HepG2 (cell line): Measurements from ENCODE around the gene POU5F1. TPM values are rescaled to one million over a fixed set of nuclear protein-coding genes. Genes with fewer than 3 reads are reported as not detected.

Experiments
- ATAC-seq: fragments of 200-7000 bp; cut with Tn5 transposase; 3 replicates; pipeline ENCODE4 v1.9.1; 2020; ENCODE audit warnings: mild to moderate bottlenecking, moderate library complexity
- BruUV-seq: library from RNA; stranded (reverse); fragments of 400-500 nt; replicated peaks from 2 replicates; lab custom pipeline; 2021; lab: Mats Ljungman, UMichigan
- CTCF ChIA-PET: fragments of 300-600 bp; formaldehyde crosslinking; extraction: SDS; loops from one replicate; lab custom pipeline; 2021; ENCODE audit warnings: low total read pairs, inconsistent platforms, low intra/inter-chr PET ratio; lab: Yijun Ruan, JAX
- POLR2A ChIA-PET: fragments of 350-600 bp; sonication (Branson Sonifier 250); formaldehyde crosslinking; loops from one replicate; lab custom pipeline; 2020; ENCODE audit warnings: antibody characterized with exemption, inconsistent platforms; lab: Yijun Ruan, JAX
- DNase-seq: peaks from one replicate; pipeline ENCODE4 v3.0.0-alpha.2; 2015; ENCODE audit warnings: low spot score
- FAIRE-seq: peaks from 3 replicates; lab custom pipeline; 2011; peaks lifted over from hg19 to GRCh38; lab: Jason Lieb, UNC
- H2AFZ ChIP-seq: one replicate; pipeline ENCODE4 v1.6.1; 2011; ENCODE audit warnings: low read length, inconsistent platforms
- H3K27ac ChIP-seq: fragments of 300-600 bp; 3 replicates; pipeline ENCODE4 v1.8.0; 2011; ENCODE audit warnings: mixed run types, mild to moderate bottlenecking, mixed read lengths, low read length, inconsistent platforms; ENCODE audit not compliant: insufficient read depth; ENCODE audit errors: extremely low read length
- H3K27me3 ChIP-seq, 2 experiments: fragments of 200-600 bp in 1 of 2; 2 replicates in 1 of 2; 3 replicates in 1 of 2; pipeline versions ENCODE4 v1.6.0 to v1.8.0; 2011; ENCODE audit warnings: low read length in 2 of 2, mild to moderate bottlenecking in 2 of 2, moderate library complexity in 2 of 2, inconsistent platforms in 1 of 2; ENCODE audit not compliant: insufficient read depth in 2 of 2, control insufficient read depth in 1 of 2
- H3K36me3 ChIP-seq, 2 experiments: fragments of 200-600 bp in 1 of 2; replicated peaks in 1 of 2; 2 replicates in 1 of 2; 3 replicates in 1 of 2; pipeline versions ENCODE4 v1.5.1 to v1.8.0; 2011; ENCODE audit warnings: low read length in 2 of 2, inconsistent platforms in 1 of 2; ENCODE audit not compliant: insufficient read depth in 2 of 2, control insufficient read depth in 1 of 2
- H3K4me1 ChIP-seq: 2 replicates; pipeline ENCODE4 v1.5.1; 2012; ENCODE audit warnings: low read length, inconsistent platforms; ENCODE audit not compliant: insufficient read depth
- H3K4me2 ChIP-seq: 2 replicates; pipeline ENCODE4 v1.6.0; 2011; ENCODE audit warnings: low read depth, low read length, inconsistent platforms
- H3K4me3 ChIP-seq, 3 experiments: fragments of 200-600 bp in 1 of 3; sonication (generic), shearing (Covaris generic) in 1 of 3; replicated peaks in 1 of 3; 2 replicates each; pipeline ENCODE4 v1.5.1; 2011 to 2016; ENCODE audit warnings: low read length in 3 of 3, inconsistent platforms in 2 of 3, low read depth in 2 of 3, mild to moderate bottlenecking in 2 of 3, control low read depth in 1 of 3, mixed read lengths in 1 of 3; ENCODE audit not compliant: insufficient read depth in 1 of 3
- H3K79me2 ChIP-seq: one replicate; pipeline ENCODE4 v1.6.1; 2011; ENCODE audit warnings: low read length, inconsistent platforms; ENCODE audit not compliant: insufficient read depth
- H3K9ac ChIP-seq: 2 replicates; pipeline ENCODE4 v1.6.0; 2011; ENCODE audit warnings: mild to moderate bottlenecking, low read depth, low read length, inconsistent platforms; ENCODE audit not compliant: insufficient read depth
- H3K9me3 ChIP-seq: 2 replicates; pipeline ENCODE4 v1.5.1; 2012; ENCODE audit warnings: mild to moderate bottlenecking, low read length
- H4K20me1 ChIP-seq: 2 replicates; pipeline ENCODE4 v1.6.0; 2011; ENCODE audit warnings: inconsistent platforms, mild to moderate bottlenecking, low read length, moderate library complexity; ENCODE audit not compliant: insufficient read depth
- ATAD3A ChIP-seq: sonication (generic); formaldehyde crosslinking; IDR thresholded peaks from 2 replicates; pipeline ENCODE4 v1.4.0; 2020; ENCODE audit warnings: missing genetic modification reagents
- GABPB1 ChIP-seq: IDR thresholded peaks from 2 replicates; pipeline ENCODE4 v1.6.1; 2016; ENCODE audit warnings: mild to moderate bottlenecking, missing genetic modification reagents, moderate library complexity, missing compliant biosample characterization
- MBNL3 ChIP-seq: fragments of 250-450 bp; sonication (Bioruptor Pico); conservative IDR thresholded peaks from 2 replicates; pipeline ENCODE4 v1.8.0; 2022; ENCODE audit warnings: mild to moderate bottlenecking, inconsistent platforms
- RCOR2 ChIP-seq: IDR thresholded peaks from 2 replicates; pipeline ENCODE4 v1.6.1; 2016; ENCODE audit warnings: missing biosample characterization, missing genetic modification reagents
- RXRA ChIP-seq: sonication (generic); formaldehyde crosslinking; IDR thresholded peaks from 2 replicates; pipeline ENCODE4 v1.5.1; 2020; ENCODE audit warnings: missing genetic modification reagents
- SMAD3 ChIP-seq: sonication (generic); formaldehyde crosslinking; IDR thresholded peaks from 2 replicates; pipeline ENCODE4 v1.4.0; 2020; ENCODE audit warnings: missing genetic modification reagents
- ZFP36L2 ChIP-seq: sonication (generic); formaldehyde crosslinking; IDR thresholded peaks from 2 replicates; pipeline ENCODE4 v1.4.0; 2020; ENCODE audit warnings: missing genetic modification reagents
- ZNF331 ChIP-seq: sonication (generic); formaldehyde crosslinking; IDR thresholded peaks from 2 replicates; pipeline ENCODE4 v1.4.0; 2020; ENCODE audit warnings: missing genetic modification reagents
- ZNF768 ChIP-seq: sonication (generic); formaldehyde crosslinking; IDR thresholded peaks from 2 replicates; pipeline ENCODE4 v1.4.0; 2020; ENCODE audit warnings: missing genetic modification reagents
- WGBS: methylation state at CpG from one replicate; pipeline ENCODE4 v1.1.6; 2017; ENCODE audit warnings: low lambda C conversion rate; 5-methylcytosine and 5-hydroxymethylcytosine counted together
- in situ Hi-C: cut with HindIII; loops from 2 replicates; pipeline ENCODE4 v1.10.0; 2017; ENCODE audit warnings: low pct_unique_long_range_greater_than_20kb; ENCODE audit not compliant: extremely low pct_ligation_motif_present
- intact Hi-C: fragments of 100-400 bp; cut with micrococcal nuclease; formaldehyde crosslinking; loops from one replicate; pipeline ENCODE4 v1.10.0; 2022; ENCODE audit not compliant: unreplicated experiment
- polyA plus RNA-seq, 8 experiments: library from polyadenylated mRNA; depleted of rRNA in 3 of 8; stranded (reverse) in 7 of 8; unstranded in 1 of 8; fragments of >200 nt; fragmentation: Illumina TruSeq in 4 of 8; extraction: Trizol in 4 of 8; gene quantifications; 2 replicates each; pipeline versions ENCODE4 v1.2.1 to v1.2.3, GENCODE V29; 2011 to 2016; ENCODE audit warnings: low read depth in 4 of 8, missing spikeins in 1 of 8, mixed read lengths in 1 of 8; ENCODE audit not compliant: insufficient read depth in 1 of 8
- total RNA-seq, 5 experiments: library from RNA; depleted of rRNA; stranded (reverse); fragments of >200 nt; fragmentation: Illumina TruSeq; extraction: Trizol; gene quantifications; 2 replicates each; pipeline ENCODE4 v1.2.3, GENCODE V29; 2016; ENCODE audit warnings: low read depth in 1 of 5
- TF ChIP-seq, protein P1 (sequence below): sonication (generic); formaldehyde crosslinking; IDR thresholded peaks from 2 replicates; pipeline ENCODE4 v1.8.0; 2022; ENCODE audit warnings: mild to moderate bottlenecking, missing genetic modification reagents, moderate library complexity

POU5F1 gene
- total and polyA plus RNA-seq, 2 of the 13 experiments (the other 11 are each of a cell fraction or from before 2014, with no cell fraction given) = 2.5 to 7.2 TPM

GRCh38 chr6:31125586-31126363 is 44.7 kb downstream of the POU5F1 start (continued):
- no peak for TF ChIP-seq RXRA (CRISPR knock-in tag)
- no peak for TF ChIP-seq ZNF331 (CRISPR knock-in tag)
- TF ChIP-seq, all 625 proteins: peak for 0

DNA sequence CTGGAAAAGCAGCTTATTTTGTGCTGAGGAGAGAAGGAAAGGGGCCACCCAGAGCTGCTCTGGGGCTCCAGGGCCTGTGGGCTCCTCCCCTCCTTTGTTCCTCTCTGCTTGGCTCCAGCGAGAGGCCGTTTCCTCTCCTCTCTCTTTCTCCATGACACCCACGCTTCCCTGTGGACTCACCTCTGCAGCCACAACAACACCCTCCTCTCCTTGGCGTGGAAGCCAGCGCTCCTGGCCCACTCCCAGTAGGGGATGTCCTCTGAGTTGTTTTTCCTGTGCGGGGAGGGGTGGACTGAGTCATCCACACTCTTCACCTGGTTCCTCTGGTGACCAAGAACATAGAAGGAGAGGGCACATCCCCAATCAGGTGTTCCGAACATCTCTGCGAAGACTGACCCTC is 45.3 kb downstream of the POU5F1 start:
- intact Hi-C loops = no loop called here
- Histone ChIP-seq H3K27me3 (peaks cover 1 to 49% of the 10 kb centered on the region in 2 experiments; a peak in 3 of 5 replicates), H3K9me3 (no peaks in the 10 kb centered on the region), H3K4me3 (no peak overlapping the region), H3K27ac (no peak overlapping the region), H3K4me1 (peaks cover 7% of the 10 kb centered on the region), H4K20me1 (no peaks in the 10 kb centered on the region), H2AFZ (no peak overlapping the region), H3K79me2 (no peaks in the 10 kb centered on the region), H3K36me3 (no peaks in the 10 kb centered on the region), H3K9ac (no peak overlapping the region), H3K4me2 (no peak overlapping the region)
- POLR2A ChIA-PET = no interaction called here
- in situ Hi-C loops = no loop called here
- no peak for ATAC-seq
- TF ChIP-seq ZNF768 (CRISPR knock-in tag) = no peak
- no peak for TF ChIP-seq RCOR2 (CRISPR knock-in tag)
- TF ChIP-seq, protein P1, sequence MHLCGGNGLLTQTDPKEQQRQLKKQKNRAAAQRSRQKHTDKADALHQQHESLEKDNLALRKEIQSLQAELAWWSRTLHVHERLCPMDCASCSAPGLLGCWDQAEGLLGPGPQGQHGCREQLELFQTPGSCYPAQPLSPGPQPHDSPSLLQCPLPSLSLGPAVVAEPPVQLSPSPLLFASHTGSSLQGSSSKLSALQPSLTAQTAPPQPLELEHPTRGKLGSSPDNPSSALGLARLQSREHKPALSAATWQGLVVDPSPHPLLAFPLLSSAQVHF = no peak
- no peak for TF ChIP-seq SMAD3 (CRISPR knock-in tag)
- no peak for TF ChIP-seq ATAD3A (CRISPR knock-in tag)
- TF ChIP-seq ZFP36L2 (CRISPR knock-in tag) = no peak
- TF ChIP-seq MBNL3 (CRISPR knock-in tag) = no peak
- TF ChIP-seq GABPB1 (CRISPR knock-in tag) = no peak
- FAIRE-seq = no peak
- no peak for DNase-seq
- BruUV-seq = no TSS peak
- CTCF ChIA-PET = no interaction called here
- WGBS = 22% methylated on average over 8 of the region's 8 CpGs
